H7 (cell line): ENCODE results near the gene TINCR. TPM values are rescaled to one million over a fixed set of nuclear protein-coding genes. Genes with fewer than 3 reads are reported as not detected.
"Not testable (repeated sequence)": the region's sequence is repeated elsewhere in the genome, so short reads cannot be mapped to it uniquely, and the experiment has no call there.

ENCODE experiments used
- DNase-seq: peaks from one replicate; pipeline ENCODE4 v3.0.0; 2012
- H3K27me3 ChIP-seq: 2 replicates; pipeline ENCODE4 v1.6.0; 2011; ENCODE audit warnings: mild to moderate bottlenecking, low read length; ENCODE audit not compliant: control insufficient read depth, insufficient read depth
- H3K36me3 ChIP-seq: replicated peaks from 2 replicates; pipeline ENCODE4 v1.5.1; 2011; ENCODE audit warnings: low read length; ENCODE audit not compliant: control insufficient read depth, insufficient read depth
- H3K4me3 ChIP-seq: 2 replicates; pipeline ENCODE4 v1.5.1; 2011; ENCODE audit warnings: low read depth, mild to moderate bottlenecking, control low read depth, low read length, moderate library complexity; ENCODE audit not compliant: insufficient read depth
- total RNA-seq: library from RNA; depleted of rRNA; stranded (reverse); fragments of >200 nt; shearing (Covaris generic); gene quantifications from 2 replicates; pipeline ENCODE4 v1.2.3, GENCODE V29; 2014; rRNA removed

Gene TINCR
- 0.28 and 0.74 TPM in 2 replicates for total RNA-seq

DNA sequence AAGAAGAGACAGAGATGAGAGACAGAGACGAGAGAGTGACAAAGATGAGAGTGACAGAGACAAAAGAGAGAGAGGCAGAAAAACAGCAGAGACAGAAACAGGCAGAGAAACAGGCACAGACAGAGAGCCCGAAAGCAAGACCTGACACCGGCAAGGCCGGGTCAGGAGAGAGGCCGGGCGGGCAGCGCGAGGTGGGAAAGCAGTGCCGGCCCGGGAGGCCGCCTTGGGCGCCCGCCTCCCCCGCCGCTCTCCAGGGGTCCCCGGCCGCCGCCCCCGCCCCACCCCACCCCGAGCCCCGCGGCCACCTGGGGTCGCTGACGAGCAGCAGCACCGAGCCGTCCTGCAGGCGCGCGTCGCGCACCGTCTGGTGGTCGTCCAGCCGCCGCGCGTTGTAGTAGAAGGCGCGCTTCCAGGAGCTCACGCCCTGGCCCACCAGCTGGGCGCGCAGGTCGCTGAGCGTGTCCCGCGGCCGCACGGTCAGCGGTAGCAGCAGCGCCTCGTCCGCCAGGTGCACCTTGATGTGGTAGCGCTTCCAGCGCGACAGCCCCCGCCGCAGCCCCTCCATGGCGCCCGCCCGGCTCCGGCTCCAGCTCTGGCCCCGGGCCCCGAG lies at the start of gene TINCR:
TSS of gene TINCR (minus strand) at position 594 of the 610 bp plus-strand sequence.
- Histone ChIP-seq H3K4me3 (peak within 1 kb of the TSS; percentile 53), H3K27me3 (peaks cover 16% of the 10 kb centered on the region), H3K36me3 (no peaks in the 10 kb centered on the region)
- peak; percentile 91 for DNase-seq

DNA sequence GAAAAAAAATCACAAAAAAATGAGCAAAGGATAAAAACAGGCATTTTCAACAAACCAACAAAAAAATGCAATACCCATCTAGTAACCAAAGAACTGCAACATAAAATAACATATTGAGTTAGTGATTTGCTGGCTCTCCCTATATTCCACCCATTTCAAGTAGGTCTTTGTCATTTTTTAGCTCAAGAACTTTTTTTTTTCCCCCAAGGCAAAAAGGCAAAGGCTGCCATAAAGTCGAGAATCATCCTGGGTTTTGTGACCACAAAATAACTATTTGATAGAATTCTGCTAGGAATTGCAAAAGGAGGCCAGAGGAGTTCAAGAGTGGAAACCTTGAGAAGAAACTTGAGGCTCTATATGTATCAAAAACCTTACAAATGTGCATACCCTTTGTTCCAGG lies 49.3 kb upstream of the TINCR start:
- peaks cover 36% of the 10 kb centered on the region for H3K36me3 ChIP-seq
- DNase-seq = no peak

GRCh38 chr19:5615756-5616327 lies 48.1 kb upstream of the TINCR start:
- no peak overlapping the region for H3K4me3 ChIP-seq
- DNase-seq = no peak
- H3K27me3 ChIP-seq = no peaks in the 10 kb centered on the region
- H3K36me3 ChIP-seq = peaks cover 32% of the 10 kb centered on the region

More for the DNA sequence above, 49.3 kb upstream of the TINCR start:
- Histone ChIP-seq H3K27me3 (no peaks in the 10 kb centered on the region), H3K4me3 (no peak overlapping the region)

- peaks cover 40% of the 10 kb centered on the region for H3K36me3 ChIP-seq
- H3K4me3 ChIP-seq = no peak overlapping the region
- DNase-seq = no peak
- H3K27me3 ChIP-seq = no peaks in the 10 kb centered on the region
These were observed 45.4 kb upstream of the TINCR start for GRCh38 chr19:5612891-5613865.

DNA sequence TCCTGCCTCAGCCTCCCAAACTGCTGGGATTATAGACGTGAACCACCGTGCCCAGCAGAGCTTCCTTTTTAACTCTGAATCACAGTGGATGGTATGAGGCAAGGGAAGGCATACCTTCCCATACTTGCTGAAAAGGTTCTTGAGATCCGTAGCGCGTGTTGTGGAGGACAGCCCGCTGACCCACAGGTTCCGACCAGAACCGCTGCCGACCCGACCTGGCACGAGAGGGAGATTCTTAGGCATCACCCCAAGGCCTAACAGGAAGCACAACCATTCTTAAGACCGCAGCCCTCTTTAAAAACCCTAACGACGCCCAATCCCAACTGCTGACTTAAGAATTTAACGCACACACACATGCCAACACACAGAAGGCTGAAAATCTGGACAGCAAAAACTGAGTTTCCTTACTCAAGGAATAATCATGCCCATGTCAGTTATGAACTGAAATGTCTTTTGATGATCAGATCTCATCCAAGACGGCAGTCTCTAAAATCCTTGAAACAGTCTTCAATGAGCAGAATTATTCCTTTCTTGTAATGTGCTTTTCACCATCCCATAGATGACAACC lies 42.2 kb upstream of the TINCR start:
- Histone ChIP-seq H3K36me3 (peaks cover 41% of the 10 kb centered on the region), H3K27me3 (no peaks in the 10 kb centered on the region), H3K4me3 (no peak overlapping the region)
- DNase-seq = no peak

DNA sequence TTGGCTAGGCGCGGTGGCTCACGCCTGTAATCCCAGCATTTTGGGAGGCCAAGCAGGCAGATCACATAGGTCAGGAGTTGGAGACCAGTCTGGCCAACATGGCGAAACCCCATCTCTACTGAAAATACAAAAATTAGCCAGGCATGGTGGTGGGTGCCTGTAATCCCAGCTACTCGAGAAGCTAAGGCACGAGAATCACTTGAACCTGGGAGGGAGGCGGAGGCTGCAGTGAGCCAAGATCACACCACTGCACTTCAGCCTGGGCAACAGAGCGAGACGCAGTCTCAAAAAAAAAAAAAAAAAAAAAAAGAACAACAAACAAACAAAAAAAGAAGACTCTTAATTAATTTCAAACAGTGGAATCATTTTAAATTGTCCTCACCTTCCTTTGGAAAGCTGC lies 41.0 kb upstream of the TINCR start:
- not testable (repeated sequence) for H3K27me3 ChIP-seq, H3K4me3 ChIP-seq, DNase-seq
- peaks cover 42% of the 10 kb centered on the region for H3K36me3 ChIP-seq

DNA sequence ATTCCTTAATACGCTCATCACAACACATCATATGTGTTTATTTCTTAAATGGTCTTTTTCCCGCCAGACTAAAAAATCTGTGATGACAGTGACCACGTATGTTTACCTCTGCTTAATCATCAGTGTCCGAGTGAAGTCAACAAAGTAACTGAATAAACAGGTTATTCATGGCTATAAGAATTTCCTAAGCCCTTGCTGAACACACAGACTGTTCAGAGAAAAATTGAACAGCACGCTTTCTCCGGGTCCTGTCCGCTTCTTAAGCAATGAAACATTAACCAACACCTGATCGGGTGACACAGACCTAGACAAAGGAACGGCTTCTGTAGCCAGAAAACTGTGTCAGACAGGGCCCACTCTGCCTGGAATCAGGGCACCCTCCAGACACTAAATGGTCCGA lies 40.5 kb upstream of the TINCR start:
- peaks cover 41% of the 10 kb centered on the region for H3K36me3 ChIP-seq
- H3K4me3 ChIP-seq = no peak overlapping the region
- DNase-seq = no peak
- no peaks in the 10 kb centered on the region for H3K27me3 ChIP-seq

- Histone ChIP-seq H3K36me3 (peaks cover 39% of the 10 kb centered on the region), H3K4me3 (no peak overlapping the region), H3K27me3 (no peaks in the 10 kb centered on the region)
- no peak for DNase-seq
These were observed 39.8 kb upstream of the TINCR start for GRCh38 chr19:5607318-5608275.

DNA sequence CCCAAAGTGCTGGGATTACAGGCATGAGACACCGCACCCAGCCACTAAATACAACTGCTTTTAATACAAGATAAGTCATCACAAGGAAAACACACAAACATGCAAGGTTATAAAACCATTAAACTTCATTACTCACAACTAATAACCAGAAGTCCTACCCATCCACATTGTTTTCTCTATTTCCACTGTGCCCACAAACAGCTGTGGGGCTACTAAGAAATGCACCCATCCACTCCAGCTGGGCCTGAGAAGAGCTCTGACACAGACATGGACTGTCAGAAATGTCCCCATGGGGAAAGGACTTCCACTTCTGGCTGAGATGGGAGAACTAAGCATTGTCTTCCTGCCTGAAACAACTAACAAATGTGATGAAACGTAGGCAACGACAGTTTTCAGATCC lies 37.6 kb upstream of the TINCR start:
- Histone ChIP-seq H3K27me3 (no peaks in the 10 kb centered on the region), H3K36me3 (peaks cover 38% of the 10 kb centered on the region), H3K4me3 (no peak overlapping the region)
- no peak for DNase-seq

GRCh38 chr19:5603626-5604025 lies 35.9 kb upstream of the TINCR start:
- Histone ChIP-seq H3K4me3 (no peak overlapping the region), H3K27me3 (no peaks in the 10 kb centered on the region), H3K36me3 (peaks cover 39% of the 10 kb centered on the region)
- no peak for DNase-seq

- H3K4me3 ChIP-seq = no peak overlapping the region
- DNase-seq = no peak
- no peaks in the 10 kb centered on the region for H3K27me3 ChIP-seq
- peaks cover 45% of the 10 kb centered on the region for H3K36me3 ChIP-seq
These were observed 33.0 kb upstream of the TINCR start for GRCh38 chr19:5600797-5601196.

- H3K36me3 ChIP-seq = peaks cover 49% of the 10 kb centered on the region
- H3K27me3 ChIP-seq = no peaks in the 10 kb centered on the region
- no peak for DNase-seq
- no peak overlapping the region for H3K4me3 ChIP-seq
These were observed 28.0 kb upstream of the TINCR start for GRCh38 chr19:5595745-5596144.

GRCh38 chr19:5595129-5595528 lies 27.4 kb upstream of the TINCR start:
- Histone ChIP-seq H3K4me3 (no peak overlapping the region), H3K27me3 (no peaks in the 10 kb centered on the region), H3K36me3 (peaks cover 49% of the 10 kb centered on the region)
- DNase-seq = no peak

- Histone ChIP-seq H3K27me3 (no peaks in the 10 kb centered on the region), H3K36me3 (peaks cover 47% of the 10 kb centered on the region), H3K4me3 (no peak overlapping the region)
- DNase-seq = no peak
These were observed 26.8 kb upstream of the TINCR start for GRCh38 chr19:5594521-5594950.
